Measurements from ENCODE around the gene PALM3. TPM values are rescaled to one million over a fixed set of nuclear protein-coding genes. Genes with fewer than 3 reads are reported as not detected.

The PALM3 gene
- total RNA-seq, 4 donors from 2014 or later, result 0.32 to 0.42 TPM; not detected in 2

GRCh38 chr19:14078411-14078810, 16.5 kb upstream of the PALM3 start:
- Histone ChIP-seq H3K4me3 (no peak overlapping the region), H3K27me3 (no peaks in the 10 kb centered on the region), H3K4me1 (peaks cover 30 to 56% (median 48%) of the 10 kb centered on the region in 4 donors), H3K9me3 (no peaks in the 10 kb centered on the region), H3K36me3 (no peaks in the 10 kb centered on the region), H3K27ac (replicated peaks in 1 of 4) (no peak overlapping the region)
- no peak for DNase-seq (ENCODE audit: extremely low spot score)
- no peak for TF ChIP-seq CTCF (IDR thresholded peaks at IDR 0.05)
- TF ChIP-seq POLR2AphosphoS5 (IDR thresholded peaks at IDR 0.05), result no peak
- no peak for TF ChIP-seq POLR2A (IDR thresholded peaks at IDR 0.05; ENCODE audit: low read depth)
- TF ChIP-seq EP300 (IDR thresholded peaks at IDR 0.05), result no peak
- 71% methylated on average over 2 of the region's 2 CpGs for WGBS
- intact Hi-C loops (cut with DNase I), result loop anchor here (10.0 kb wide), 1 partner anchor 294 kb away; no protein-coding TSS in a partner anchor

DNA sequence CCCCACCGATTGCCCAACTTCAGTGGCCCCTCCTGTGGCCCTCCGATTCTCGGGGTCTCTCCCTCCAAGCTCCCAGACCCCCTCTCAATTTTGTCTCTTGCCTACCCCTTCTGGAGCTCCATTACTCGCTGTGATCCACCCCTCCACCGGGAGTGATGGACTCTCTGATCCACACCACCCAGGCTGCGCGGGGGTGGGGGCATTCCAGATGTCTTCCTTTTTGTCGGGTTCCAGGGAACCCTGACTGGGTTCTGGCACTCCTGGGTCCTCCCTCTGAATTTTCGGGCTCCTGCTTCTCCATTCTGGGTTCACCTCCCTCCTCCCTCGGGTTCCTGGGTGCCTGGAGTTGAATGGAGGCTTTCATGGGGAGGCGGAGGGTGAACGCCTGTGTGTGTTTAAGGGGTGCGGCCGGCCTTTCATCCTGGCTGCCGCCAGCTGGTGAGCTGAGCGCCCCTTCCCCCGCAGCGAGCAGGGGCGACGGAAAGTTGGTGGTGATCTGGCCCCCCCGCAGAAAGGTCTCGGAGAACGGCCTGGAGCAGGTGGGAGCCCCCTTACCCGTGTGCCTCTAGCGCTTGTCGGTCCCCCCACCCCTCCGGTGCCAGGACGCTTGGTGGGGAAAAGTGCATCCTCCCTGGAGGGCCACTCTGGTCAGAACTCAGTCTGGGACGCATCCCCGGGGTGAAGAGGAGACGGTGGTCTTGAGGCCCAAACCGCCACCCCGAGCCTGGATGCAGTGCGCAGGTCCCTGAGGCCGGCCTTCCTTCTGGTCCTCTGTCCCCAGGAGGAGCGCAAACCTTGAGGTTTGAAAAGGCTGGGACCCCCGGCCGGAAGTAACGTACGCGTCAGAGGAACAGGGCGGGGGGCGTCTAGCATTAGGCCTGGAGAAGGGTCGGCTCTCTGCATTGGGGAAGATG, 12.3 kb upstream of the PALM3 start:
- no peaks in the 10 kb centered on the region for H3K27me3 ChIP-seq
- H3K4me3 ChIP-seq, result peak overlapping the region; percentile 64 to 81 (median 75)
- peak overlapping the region; percentile 86 to 94 (median 89) for H3K27ac ChIP-seq (replicated peaks in 1 of 4)
- peaks cover 25 to 45% (median 43%) of the 10 kb centered on the region in 4 donors for H3K4me1 ChIP-seq
- WGBS, result 0% methylated on average over 12 of the region's 44 CpGs
- no peaks in the 10 kb centered on the region for H3K36me3 ChIP-seq
- intact Hi-C loops (cut with DNase I), result loop anchor here (2.0 to 10.0 kb wide), 4 partner anchors 45 to 289 kb away; partner anchors contain the start of genes ASF1B and RFX1
- no peak for DNase-seq (ENCODE audit: extremely low spot score)
- H3K9me3 ChIP-seq, result no peaks in the 10 kb centered on the region
- no peak for TF ChIP-seq EP300 (IDR thresholded peaks at IDR 0.05)
- TF ChIP-seq CTCF (IDR thresholded peaks at IDR 0.05), result peak in 1 of 3 experiments; percentile 1
- no peak for TF ChIP-seq POLR2A (IDR thresholded peaks at IDR 0.05; ENCODE audit: low read depth)

DNA sequence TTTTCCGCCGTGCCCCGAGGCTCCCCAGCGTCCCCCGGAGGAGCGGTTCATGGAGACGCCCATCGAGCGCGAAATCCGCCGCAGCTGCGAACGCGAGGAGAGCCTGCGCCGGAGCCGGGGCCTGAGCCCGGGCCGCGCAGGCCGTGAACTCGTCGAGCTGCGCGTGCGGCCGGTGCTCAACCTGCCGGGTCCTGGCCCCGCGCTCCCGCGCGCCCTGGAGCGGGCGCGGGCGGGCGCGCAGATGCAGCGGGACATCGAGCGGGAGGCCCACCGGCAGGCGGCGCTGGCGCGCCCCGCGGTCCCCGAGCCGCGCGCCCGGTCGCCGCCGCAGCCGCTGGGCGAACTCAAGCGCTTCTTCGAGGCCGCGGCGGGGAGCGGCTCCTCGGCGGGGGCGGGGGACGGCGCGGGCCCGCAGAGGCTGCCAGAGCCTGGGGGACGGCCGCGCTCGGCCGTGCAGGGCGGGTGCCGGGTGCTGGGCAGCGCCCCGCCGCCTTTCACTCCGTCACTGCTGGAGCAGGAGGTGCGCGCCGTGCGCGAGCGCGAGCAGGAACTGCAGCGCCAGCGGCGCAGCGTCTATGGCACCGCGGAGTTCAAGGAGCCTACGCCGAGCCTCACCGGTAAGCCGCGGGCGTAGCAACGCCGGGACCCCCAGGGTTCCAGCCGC, 11.5 kb upstream of the PALM3 start:
- no peaks in the 10 kb centered on the region for H3K9me3 ChIP-seq
- intact Hi-C loops (cut with DNase I), result loop anchor here (2.0 to 10.0 kb wide), 3 partner anchors 45 to 289 kb away; partner anchors contain the start of gene ASF1B
- no peak for DNase-seq (ENCODE audit: extremely low spot score)
- TF ChIP-seq CTCF (IDR thresholded peaks at IDR 0.05) (peak; percentile 37 to 85 (median 67)), POLR2A (IDR thresholded peaks at IDR 0.05; ENCODE audit: low read depth) (no peak), POLR2AphosphoS5 (IDR thresholded peaks at IDR 0.05) (peak; percentile 38 to 81)
- peak overlapping the region; percentile 64 to 81 (median 75) for H3K4me3 ChIP-seq
- no peaks in the 10 kb centered on the region for H3K27me3 ChIP-seq
- no CpG with 5 or more reads among the region's 106 CpGs for whole genome bisulfite sequencing
- H3K36me3 ChIP-seq, result no peaks in the 10 kb centered on the region
- H3K27ac ChIP-seq (replicated peaks in 1 of 4), result peak overlapping the region; percentile 86 to 94 (median 89)
- H3K4me1 ChIP-seq, result peaks cover 25 to 45% (median 43%) of the 10 kb centered on the region in 4 donors

GRCh38 chr19:14072535-14073260, 10.8 kb upstream of the PALM3 start, which contains the start of gene MISP3:
MISP3 (plus strand) TSS chr19:14072786; CDS start chr19:14073310, 524 bp downstream.
- Histone ChIP-seq H3K27me3 (no peaks in the 10 kb centered on the region), H3K9me3 (no peaks in the 10 kb centered on the region), H3K4me1 (peaks cover 25 to 45% (median 43%) of the 10 kb centered on the region in 4 donors), H3K36me3 (no peaks in the 10 kb centered on the region), H3K4me3 (peak within 1 kb of the TSS; percentile 64 to 81 (median 75)), H3K27ac (replicated peaks in 1 of 4) (peak within 1 kb of the TSS; percentile 86 to 94 (median 89))
- TF ChIP-seq POLR2A (IDR thresholded peaks at IDR 0.05; ENCODE audit: low read depth) (no peak), POLR2AphosphoS5 (IDR thresholded peaks at IDR 0.05) (no peak), EP300 (IDR thresholded peaks at IDR 0.05) (no peak), CTCF (IDR thresholded peaks at IDR 0.05) (no peak)
- intact Hi-C loops (cut with DNase I), result loop anchor here (1.0 to 10.0 kb wide), 4 partner anchors 46 to 288 kb away; partner anchors contain the start of gene ASF1B
- no peak for DNase-seq (ENCODE audit: extremely low spot score)
- WGBS, result 0% methylated on average over 7 of the region's 51 CpGs
